Dermis microvascular lymphatic vessel endothelial cell (primary cell): Measurements from ENCODE around the gene NR3C2. TPM values are rescaled to one million over a fixed set of nuclear protein-coding genes. Genes with fewer than 3 reads are reported as not detected.
A peak's percentile ranks its signal among the peaks of the same experiment; 100 is the strongest.
"Not testable (repeated sequence)": the region's sequence is repeated elsewhere in the genome, so short reads cannot be mapped to it uniquely, and the experiment has no call there.

Experiments used
- DNase-seq, 2 donors: peaks; one replicate each; pipeline versions ENCODE4 v3.0.0 to v3.0.0-alpha.2; 2010; ENCODE audit warnings: low read depth in 2 of 2
- total RNA-seq: library from RNA; depleted of rRNA; stranded (reverse); fragments of >200 nt; gene quantifications from 2 replicates; pipeline ENCODE4 v1.2.1, GENCODE V29; 2014

NR3C2 gene
- total RNA-seq, 1 donor from 2014 or later, result 6.0 TPM

- DNase-seq, result peak in 1 of 2 donors; percentile 11
Measured at GRCh38 chr4:148222991-148223660, 219.1 kb downstream of the NR3C2 start.

- DNase-seq, result peak; percentile 14 to 38
Measured at GRCh38 chr4:148216866-148217814, 225.1 kb downstream of the NR3C2 start.

GRCh38 chr4:148216321-148216720 is 225.9 kb downstream of the NR3C2 start:
- no peak for DNase-seq

- no peak for DNase-seq
Measured at GRCh38 chr4:148215202-148215601, 227.0 kb downstream of the NR3C2 start.

- no peak for DNase-seq
Measured at GRCh38 chr4:148214529-148215166, 227.6 kb downstream of the NR3C2 start.

- DNase-seq, result no peak
Measured at GRCh38 chr4:148211533-148211932, 230.7 kb downstream of the NR3C2 start.

GRCh38 chr4:148210661-148211060 is 231.6 kb downstream of the NR3C2 start:
- DNase-seq, result no peak

- peak in 1 of 2 donors; percentile 13 for DNase-seq
Measured at GRCh38 chr4:148207068-148207467, 235.1 kb downstream of the NR3C2 start.

GRCh38 chr4:148205476-148205875 is 236.7 kb downstream of the NR3C2 start:
- no peak for DNase-seq

GRCh38 chr4:148204892-148205291 is 237.3 kb downstream of the NR3C2 start:
- no peak for DNase-seq

- DNase-seq, result no peak
Measured at GRCh38 chr4:148204171-148204570, 238.0 kb downstream of the NR3C2 start.

GRCh38 chr4:148203056-148203898 is 238.9 kb downstream of the NR3C2 start:
- DNase-seq, result no peak

GRCh38 chr4:148200960-148201359 is 241.3 kb downstream of the NR3C2 start:
- no peak for DNase-seq

GRCh38 chr4:148196164-148196563 is 246.1 kb downstream of the NR3C2 start:
- no peak for DNase-seq

GRCh38 chr4:148192526-148192925 is 249.7 kb downstream of the NR3C2 start:
- no peak for DNase-seq

- not testable (repeated sequence) for DNase-seq
Measured at GRCh38 chr4:148187454-148188222, 254.6 kb downstream of the NR3C2 start.

GRCh38 chr4:148184922-148185321 is 257.3 kb downstream of the NR3C2 start:
- no peak for DNase-seq

- DNase-seq, result no peak
Measured at GRCh38 chr4:148182230-148182911, 259.8 kb downstream of the NR3C2 start.

GRCh38 chr4:148173397-148174017 is 268.7 kb downstream of the NR3C2 start:
- peak in 1 of 2 donors; percentile 6 for DNase-seq
